Measurements from ENCODE around the gene GNAQ.
"Not testable (repeated sequence)": the region's sequence is repeated elsewhere in the genome, so short reads cannot be mapped to it uniquely, and the experiment has no call there.

DNA sequence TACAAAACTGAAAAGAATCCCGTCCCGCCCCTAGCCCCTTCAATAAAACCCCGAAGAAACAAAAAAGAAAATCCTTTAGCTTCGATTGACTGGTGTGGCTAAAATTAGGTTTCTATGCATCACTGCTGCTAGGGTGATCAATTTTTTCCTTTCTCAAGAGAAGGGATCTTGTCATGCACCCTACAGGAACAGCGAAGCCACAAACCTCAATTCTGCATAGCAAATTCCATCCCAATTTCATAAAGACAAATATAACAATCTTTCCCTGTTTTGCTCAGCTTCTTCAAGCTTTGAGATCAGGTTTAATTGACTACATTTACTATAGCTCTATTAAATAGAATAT lies 313.3 kb downstream of the GNAQ start:
- TF ChIP-seq, protein P1, sequence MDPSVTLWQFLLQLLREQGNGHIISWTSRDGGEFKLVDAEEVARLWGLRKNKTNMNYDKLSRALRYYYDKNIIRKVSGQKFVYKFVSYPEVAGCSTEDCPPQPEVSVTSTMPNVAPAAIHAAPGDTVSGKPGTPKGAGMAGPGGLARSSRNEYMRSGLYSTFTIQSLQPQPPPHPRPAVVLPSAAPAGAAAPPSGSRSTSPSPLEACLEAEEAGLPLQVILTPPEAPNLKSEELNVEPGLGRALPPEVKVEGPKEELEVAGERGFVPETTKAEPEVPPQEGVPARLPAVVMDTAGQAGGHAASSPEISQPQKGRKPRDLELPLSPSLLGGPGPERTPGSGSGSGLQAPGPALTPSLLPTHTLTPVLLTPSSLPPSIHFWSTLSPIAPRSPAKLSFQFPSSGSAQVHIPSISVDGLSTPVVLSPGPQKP (IDR thresholded peaks at IDR 0.05; ENCODE audit: low read depth, low read length) = not testable (repeated sequence)
- TF ChIP-seq MAFK (IDR thresholded peaks at IDR 0.05; ENCODE audit: partially characterized antibody); EP300 (IDR thresholded peaks at IDR 0.05); RNF2 (IDR thresholded peaks at IDR 0.05; ENCODE audit: borderline replicate concordance, low read depth); KDM1A (IDR thresholded peaks at IDR 0.05; ENCODE audit: low read depth): not testable (repeated sequence)
- TF ChIP-seq, protein P2, sequence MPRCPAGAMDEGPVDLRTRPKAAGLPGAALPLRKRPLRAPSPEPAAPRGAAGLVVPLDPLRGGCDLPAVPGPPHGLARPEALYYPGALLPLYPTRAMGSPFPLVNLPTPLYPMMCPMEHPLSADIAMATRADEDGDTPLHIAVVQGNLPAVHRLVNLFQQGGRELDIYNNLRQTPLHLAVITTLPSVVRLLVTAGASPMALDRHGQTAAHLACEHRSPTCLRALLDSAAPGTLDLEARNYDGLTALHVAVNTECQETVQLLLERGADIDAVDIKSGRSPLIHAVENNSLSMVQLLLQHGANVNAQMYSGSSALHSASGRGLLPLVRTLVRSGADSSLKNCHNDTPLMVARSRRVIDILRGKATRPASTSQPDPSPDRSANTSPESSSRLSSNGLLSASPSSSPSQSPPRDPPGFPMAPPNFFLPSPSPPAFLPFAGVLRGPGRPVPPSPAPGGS (IDR thresholded peaks at IDR 0.05) = not testable (repeated sequence)
